Large intestine (tissue), 3 donors: ENCODE results near the gene SLC26A1. TPM values are rescaled to one million over a fixed set of nuclear protein-coding genes. Genes with fewer than 3 reads are reported as not detected.

Experiments
- DNase-seq, 2 donors: peaks; one replicate each; pipeline versions ENCODE4 v3.0.0 to v3.0.0-alpha.2; 2013
- H3K27ac ChIP-seq: one replicate; pipeline ENCODE4 v1.5.1; 2013; ENCODE audit warnings: low read length
- H3K27me3 ChIP-seq: 2 replicates; pipeline ENCODE4 v1.6.1; 2013; ENCODE audit warnings: low read length; ENCODE audit not compliant: control insufficient read depth, insufficient read depth
- H3K36me3 ChIP-seq: 2 replicates; pipeline ENCODE4 v1.6.1; 2013; ENCODE audit warnings: low read length; ENCODE audit not compliant: control insufficient read depth, insufficient read depth
- H3K4me1 ChIP-seq: one replicate; pipeline ENCODE4 v1.6.1; 2013; ENCODE audit warnings: low read length; ENCODE audit not compliant: control insufficient read depth, insufficient read depth
- H3K4me3 ChIP-seq: one replicate; pipeline ENCODE4 v1.5.1; 2013; ENCODE audit warnings: low read length
- H3K9me3 ChIP-seq: one replicate; pipeline ENCODE4 v1.6.1; 2013; ENCODE audit warnings: mild to moderate bottlenecking, low read depth, low read length, moderate library complexity; ENCODE audit not compliant: control insufficient read depth
- WGBS: methylation state at CpG from one replicate; pipeline ENCODE4 v1.1.5; 2013; ENCODE audit warnings: low lambda C conversion rate; ENCODE audit not compliant: insufficient coverage; 5-methylcytosine and 5-hydroxymethylcytosine counted together
- polyA plus RNA-seq: library from polyadenylated mRNA; unstranded; fragments of 120-200 nt; gene quantifications from one replicate; pipeline ENCODE4 v1.2.1, GENCODE V29; 2013

Gene SLC26A1
- polyA plus RNA-seq, 1 donor = 10.1 TPM

DNA sequence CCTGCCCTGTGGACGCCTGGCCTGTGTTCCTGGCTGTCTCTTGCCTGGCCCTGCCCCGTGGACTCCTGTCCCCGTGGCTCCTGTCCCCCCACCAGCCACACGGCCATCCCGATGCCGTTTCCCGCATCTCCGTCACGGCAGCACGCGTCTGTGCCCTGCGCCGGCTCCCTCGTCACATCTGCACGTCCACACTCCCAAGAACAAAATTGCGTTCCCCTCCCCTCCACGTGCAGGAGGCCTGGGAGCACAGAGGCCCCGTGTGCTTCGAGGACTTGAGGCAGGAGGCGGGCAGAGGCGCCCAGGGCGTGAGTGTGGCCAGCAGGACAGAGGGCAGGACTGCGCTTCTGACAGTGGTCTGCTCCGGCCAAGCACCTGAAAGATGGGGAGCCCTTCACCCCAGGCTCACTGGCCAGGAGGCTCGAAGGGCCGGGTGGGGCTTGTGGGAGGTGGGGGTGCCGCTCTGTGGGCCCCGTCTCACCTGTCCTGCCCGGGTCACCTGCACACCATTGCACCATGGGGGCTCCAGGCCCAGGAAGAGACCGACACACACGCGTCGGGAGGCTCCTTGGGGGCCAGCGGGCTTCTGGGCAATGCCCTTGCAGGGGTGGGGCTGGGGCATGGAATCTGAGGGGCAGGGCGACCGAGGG is 35.5 kb upstream of the SLC26A1 start:
- Histone ChIP-seq H3K9me3 (peaks cover 3% of the 10 kb centered on the region), H3K4me1 (peaks cover 4% of the 10 kb centered on the region), H3K27me3 (peaks cover 38% of the 10 kb centered on the region), H3K4me3 (no peak overlapping the region), H3K27ac (no peak overlapping the region), H3K36me3 (peaks cover 5% of the 10 kb centered on the region)
- no CpG with 5 or more reads among the region's 36 CpGs for WGBS
- no peak for DNase-seq

- DNase-seq = no peak
- no peak overlapping the region for H3K4me3 ChIP-seq
- no CpG with 5 or more reads among the region's 9 CpGs for WGBS
- no peak overlapping the region for H3K27ac ChIP-seq
- peaks cover 31% of the 10 kb centered on the region for H3K27me3 ChIP-seq
- peaks cover 4% of the 10 kb centered on the region for H3K4me1 ChIP-seq
- peaks cover 3% of the 10 kb centered on the region for H3K9me3 ChIP-seq
- peaks cover 5% of the 10 kb centered on the region for H3K36me3 ChIP-seq
These were observed 34.7 kb upstream of the SLC26A1 start for GRCh38 chr4:1027915-1028238.

DNA sequence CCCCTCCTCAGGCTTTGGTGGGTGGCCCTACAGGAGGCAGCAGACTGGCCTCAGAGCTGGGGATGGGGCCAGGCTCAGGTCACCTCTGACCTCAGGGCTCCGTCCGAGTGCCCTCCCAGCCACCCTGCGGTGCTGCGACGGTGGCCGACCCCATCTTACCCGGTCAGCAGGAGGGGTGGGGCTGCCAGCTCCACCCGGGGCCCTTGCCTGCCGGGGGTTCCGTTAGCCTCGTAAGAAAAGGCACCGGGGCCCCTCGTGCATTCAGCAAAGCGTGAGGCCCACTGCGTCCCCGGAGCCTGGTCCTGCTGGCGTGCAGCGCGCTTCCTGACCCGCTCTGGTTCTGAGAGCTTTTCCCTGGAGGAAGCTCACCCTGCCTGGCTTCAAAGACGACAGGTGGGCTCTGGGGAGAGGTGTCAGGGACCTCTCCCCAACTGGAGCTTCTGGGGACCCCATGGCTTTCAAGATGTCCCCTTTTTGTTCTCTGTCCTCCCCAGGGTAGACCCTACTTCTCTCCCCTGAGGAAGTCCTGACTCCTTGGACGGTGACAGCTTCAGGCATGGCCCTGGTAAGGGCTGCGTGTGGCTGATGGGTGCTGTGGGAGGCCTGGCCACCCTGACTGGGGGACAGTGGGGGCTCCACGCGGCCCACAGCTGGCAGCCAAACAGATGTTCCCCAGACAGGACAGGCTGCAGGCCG is 34.2 kb upstream of the SLC26A1 start:
- H3K36me3 ChIP-seq = peaks cover 5% of the 10 kb centered on the region
- H3K4me3 ChIP-seq = no peak overlapping the region
- peaks cover 26% of the 10 kb centered on the region for H3K27me3 ChIP-seq
- H3K4me1 ChIP-seq = peaks cover 7% of the 10 kb centered on the region
- WGBS = no CpG with 5 or more reads among the region's 26 CpGs
- H3K9me3 ChIP-seq = peaks cover 3% of the 10 kb centered on the region
- H3K27ac ChIP-seq = no peak overlapping the region
- DNase-seq = no peak

GRCh38 chr4:1026115-1026514 is 32.9 kb upstream of the SLC26A1 start:
- H3K27ac ChIP-seq = no peak overlapping the region
- peaks cover 18% of the 10 kb centered on the region for H3K27me3 ChIP-seq
- H3K4me3 ChIP-seq = no peak overlapping the region
- DNase-seq = no peak
- H3K9me3 ChIP-seq = peaks cover 3% of the 10 kb centered on the region
- peaks cover 7% of the 10 kb centered on the region for H3K4me1 ChIP-seq
- peaks cover 5% of the 10 kb centered on the region for H3K36me3 ChIP-seq
- WGBS = no CpG with 5 or more reads among the region's 17 CpGs

GRCh38 chr4:1024882-1025545 is 31.8 kb upstream of the SLC26A1 start:
- peak in 1 of 2 donors; percentile 66 for DNase-seq
- Histone ChIP-seq H3K27ac (no peak overlapping the region), H3K27me3 (peaks cover 16% of the 10 kb centered on the region), H3K4me3 (no peak overlapping the region), H3K36me3 (peaks cover 5% of the 10 kb centered on the region), H3K9me3 (peaks cover 3% of the 10 kb centered on the region), H3K4me1 (peaks cover 7% of the 10 kb centered on the region)
- no CpG with 5 or more reads among the region's 32 CpGs for WGBS

DNA sequence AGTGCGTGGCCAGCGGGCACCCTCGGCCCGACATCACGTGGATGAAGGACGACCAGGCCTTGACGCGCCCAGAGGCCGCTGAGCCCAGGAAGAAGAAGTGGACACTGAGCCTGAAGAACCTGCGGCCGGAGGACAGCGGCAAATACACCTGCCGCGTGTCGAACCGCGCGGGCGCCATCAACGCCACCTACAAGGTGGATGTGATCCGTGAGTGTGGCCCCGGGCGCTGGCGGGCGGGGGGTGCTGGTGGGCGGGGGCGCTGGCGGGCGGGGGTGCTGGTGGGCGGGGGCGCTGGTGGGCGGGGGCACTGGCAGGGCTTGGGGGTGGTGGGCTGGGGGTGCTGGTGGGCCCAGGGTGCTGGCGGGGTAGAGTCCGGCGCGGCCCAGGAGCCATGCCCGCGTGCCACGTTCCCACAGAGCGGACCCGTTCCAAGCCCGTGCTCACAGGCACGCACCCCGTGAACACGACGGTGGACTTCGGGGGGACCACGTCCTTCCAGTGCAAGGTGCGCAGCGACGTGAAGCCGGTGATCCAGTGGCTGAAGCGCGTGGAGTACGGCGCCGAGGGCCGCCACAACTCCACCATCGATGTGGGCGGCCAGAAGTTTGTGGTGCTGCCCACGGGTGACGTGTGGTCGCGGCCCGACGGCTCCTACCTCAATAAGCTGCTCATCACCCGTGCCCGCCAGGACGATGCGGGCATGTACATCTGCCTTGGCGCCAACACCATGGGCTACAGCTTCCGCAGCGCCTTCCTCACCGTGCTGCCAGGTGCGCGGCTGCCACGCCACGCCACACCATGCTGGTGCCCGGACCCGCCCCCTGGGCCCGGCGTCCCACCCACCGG is 30.9 kb upstream of the SLC26A1 start:
- Histone ChIP-seq H3K4me1 (peaks cover 7% of the 10 kb centered on the region), H3K27ac (no peak overlapping the region), H3K27me3 (peaks cover 14% of the 10 kb centered on the region), H3K4me3 (no peak overlapping the region), H3K9me3 (peaks cover 3% of the 10 kb centered on the region), H3K36me3 (peaks cover 5% of the 10 kb centered on the region)
- DNase-seq = no peak
- WGBS = no CpG with 5 or more reads among the region's 83 CpGs

DNA sequence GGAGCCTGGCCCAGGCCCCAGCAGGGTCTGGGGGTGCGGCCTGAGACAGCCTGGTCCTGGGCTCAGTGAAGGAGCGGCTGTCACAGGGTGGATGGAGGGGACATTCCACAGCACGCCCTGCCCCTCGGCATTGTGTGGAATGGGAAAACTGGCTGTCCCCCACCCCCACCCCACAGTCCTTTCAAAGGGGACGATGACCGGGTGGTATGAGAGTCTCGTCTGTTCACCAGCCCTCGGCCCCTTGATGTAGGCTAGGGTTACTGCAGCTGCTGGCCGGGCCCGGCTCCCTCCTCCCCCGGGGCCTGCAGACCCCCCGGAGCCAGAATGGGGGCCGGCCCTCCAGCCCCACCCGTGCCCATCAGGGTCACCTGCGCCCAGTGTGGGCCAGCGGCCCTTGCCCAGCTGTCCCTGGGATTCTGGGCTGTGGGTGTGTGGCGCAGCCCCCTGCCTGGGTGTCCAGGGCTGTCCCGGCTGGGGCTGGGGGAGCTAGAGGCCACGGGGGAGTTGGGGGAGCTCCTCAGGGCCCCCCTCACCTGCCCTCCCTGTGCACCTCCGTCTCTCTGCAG is 30.0 kb upstream of the SLC26A1 start:
- peaks cover 7% of the 10 kb centered on the region for H3K4me1 ChIP-seq
- H3K36me3 ChIP-seq = peaks cover 5% of the 10 kb centered on the region
- H3K27ac ChIP-seq = no peak overlapping the region
- peaks cover 5% of the 10 kb centered on the region for H3K27me3 ChIP-seq
- 100% methylated on average over 1 of the region's 20 CpGs for WGBS
- no peak overlapping the region for H3K4me3 ChIP-seq
- H3K9me3 ChIP-seq = peaks cover 3% of the 10 kb centered on the region
- DNase-seq = no peak

DNA sequence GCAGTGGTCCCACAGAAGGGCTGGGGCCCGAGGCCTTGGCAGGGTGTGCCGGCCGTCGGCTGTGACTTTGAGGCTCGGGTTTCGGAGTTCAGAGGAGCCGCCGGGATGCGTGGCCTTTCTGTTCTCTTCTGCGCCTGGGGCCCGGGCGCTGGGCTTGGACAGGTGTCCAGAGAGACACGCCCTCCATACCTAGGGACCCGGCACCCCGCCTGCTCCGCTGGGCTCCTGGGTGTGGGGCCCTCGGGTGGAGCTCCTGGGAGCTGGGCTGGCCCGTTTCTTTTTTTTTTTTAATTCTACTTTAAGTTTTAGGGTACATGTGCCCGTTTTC is 29.5 kb upstream of the SLC26A1 start:
- DNase-seq = no peak
- Histone ChIP-seq H3K4me3 (no peak overlapping the region), H3K27me3 (peaks cover 2% of the 10 kb centered on the region), H3K36me3 (peaks cover 5% of the 10 kb centered on the region), H3K9me3 (peaks cover 3% of the 10 kb centered on the region), H3K27ac (no peak overlapping the region), H3K4me1 (peaks cover 7% of the 10 kb centered on the region)
- 71% methylated on average over 1 of the region's 19 CpGs for WGBS

GRCh38 chr4:1022051-1022738 is 29.0 kb upstream of the SLC26A1 start:
- Histone ChIP-seq H3K27ac (no peak overlapping the region), H3K36me3 (peaks cover 5% of the 10 kb centered on the region), H3K9me3 (peaks cover 3% of the 10 kb centered on the region), H3K27me3 (no peaks in the 10 kb centered on the region), H3K4me3 (no peak overlapping the region), H3K4me1 (peaks cover 7% of the 10 kb centered on the region)
- WGBS = no CpG with 5 or more reads among the region's 46 CpGs
- no peak for DNase-seq
